GM19324 (cell line): ENCODE measurements around the gene ABHD16B.
"Not testable (repeated sequence)": the region's sequence is repeated elsewhere in the genome, so short reads cannot be mapped to it uniquely, and the experiment has no call there.

Experiments used
- ATAC-seq: cut with Tn5 transposase; IDR thresholded peaks from one replicate; pipeline ENCODE4 v1.9.1; 2021; ENCODE audit warnings: mild to moderate bottlenecking, moderate library complexity; ENCODE audit not compliant: unreplicated experiment, low FRiP score

ABHD16B gene

GRCh38 chr20:63833776-63834490 is 27.4 kb upstream of the ABHD16B start:
- no peak for ATAC-seq

GRCh38 chr20:63834491-63834880 is 26.8 kb upstream of the ABHD16B start:
- ATAC-seq, result no peak

GRCh38 chr20:63835021-63835858 is 26.1 kb upstream of the ABHD16B start:
- no peak for ATAC-seq

- ATAC-seq, result no peak
These were observed 24.6 kb upstream of the ABHD16B start for GRCh38 chr20:63836458-63837344.

- no peak for ATAC-seq
These were observed 23.8 kb upstream of the ABHD16B start for GRCh38 chr20:63837479-63837878.

GRCh38 chr20:63839620-63840019 is 21.7 kb upstream of the ABHD16B start:
- ATAC-seq, result no peak

GRCh38 chr20:63840405-63840828 is 20.9 kb upstream of the ABHD16B start:
- ATAC-seq, result no peak

- ATAC-seq, result no peak
These were observed 19.0 kb upstream of the ABHD16B start for GRCh38 chr20:63842258-63842657.

GRCh38 chr20:63843222-63843621 is 18.1 kb upstream of the ABHD16B start:
- ATAC-seq, result no peak

GRCh38 chr20:63843778-63844177 is 17.5 kb upstream of the ABHD16B start:
- no peak for ATAC-seq

- no peak for ATAC-seq
These were observed 16.7 kb upstream of the ABHD16B start for GRCh38 chr20:63844511-63844991.

GRCh38 chr20:63846128-63846771 is 15.0 kb upstream of the ABHD16B start:
- ATAC-seq, result no peak

- no peak for ATAC-seq
These were observed 14.4 kb upstream of the ABHD16B start for GRCh38 chr20:63846888-63847236.

- no peak for ATAC-seq
These were observed 13.9 kb upstream of the ABHD16B start for GRCh38 chr20:63847237-63848002.

- no peak for ATAC-seq
These were observed 13.0 kb upstream of the ABHD16B start for GRCh38 chr20:63848003-63848911.

- ATAC-seq, result peak; percentile 59
These were observed 10.4 kb upstream of the ABHD16B start for GRCh38 chr20:63850689-63851547.

GRCh38 chr20:63851548-63851943 is 9.8 kb upstream of the ABHD16B start:
- not testable (repeated sequence) for ATAC-seq

GRCh38 chr20:63853733-63854068 is 7.6 kb upstream of the ABHD16B start:
- ATAC-seq, result not testable (repeated sequence)
